KOPT-K1 (cell line): ENCODE measurements around the gene MNT.

Experiments used
- H3K27ac ChIP-seq: fragments of 200-600 bp; sonication (generic); 2 replicates; pipeline ENCODE4 v1.5.1; 2016; ENCODE audit warnings: antibody characterized with exemption, mild to moderate bottlenecking, low read depth, low read length; ENCODE audit not compliant: poor library complexity, severe bottlenecking
- H3K36me3 ChIP-seq: fragments of 200-600 bp; sonication (generic); 2 replicates; pipeline ENCODE4 v1.5.1; 2017; ENCODE audit warnings: antibody characterized with exemption, mild to moderate bottlenecking, low read length, moderate library complexity; ENCODE audit not compliant: insufficient read depth
- H3K9me3 ChIP-seq: fragments of 200-600 bp; sonication (generic); 2 replicates; pipeline ENCODE4 v1.5.1; 2017; ENCODE audit warnings: antibody characterized with exemption, low read length, mild to moderate bottlenecking; ENCODE audit not compliant: insufficient read depth, poor library complexity, severe bottlenecking

Gene MNT

DNA sequence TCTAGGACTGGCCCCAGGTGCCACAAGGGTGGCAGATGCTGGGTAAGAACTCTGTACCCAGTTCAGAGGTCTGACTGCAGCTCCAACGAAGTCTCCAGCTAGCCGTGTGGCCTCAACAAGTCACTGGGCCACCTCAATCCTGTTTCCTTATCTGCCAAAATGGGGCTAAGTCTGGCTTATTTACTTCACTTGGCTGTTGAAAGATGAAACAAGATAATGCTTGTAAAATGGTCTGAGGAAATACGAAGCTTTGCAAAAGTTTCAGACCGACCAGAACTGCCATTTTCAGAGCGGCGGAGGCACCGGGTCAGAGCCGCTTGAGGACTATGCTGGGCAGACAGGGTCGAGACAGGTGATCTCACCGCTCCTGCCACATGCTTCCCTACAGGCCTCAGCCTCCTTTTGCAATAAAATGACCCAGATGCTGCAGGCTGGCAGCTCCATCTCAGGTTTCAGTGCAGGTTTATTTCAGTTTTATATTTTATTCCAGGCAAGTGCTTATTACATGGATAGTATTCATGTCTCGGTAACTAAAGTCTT, 17.2 kb downstream of the MNT start:
- no peaks in the 10 kb centered on the region for H3K9me3 ChIP-seq
- H3K27ac ChIP-seq, result no peak overlapping the region
- H3K36me3 ChIP-seq, result peaks cover 29% of the 10 kb centered on the region; the same call in 1 of the 2 replicates

- H3K36me3 ChIP-seq, result peaks cover 53% of the 10 kb centered on the region
- no peak overlapping the region for H3K27ac ChIP-seq
- H3K9me3 ChIP-seq, result no peaks in the 10 kb centered on the region
These were observed 19.8 kb downstream of the MNT start for GRCh38 chr17:2380950-2381649.

DNA sequence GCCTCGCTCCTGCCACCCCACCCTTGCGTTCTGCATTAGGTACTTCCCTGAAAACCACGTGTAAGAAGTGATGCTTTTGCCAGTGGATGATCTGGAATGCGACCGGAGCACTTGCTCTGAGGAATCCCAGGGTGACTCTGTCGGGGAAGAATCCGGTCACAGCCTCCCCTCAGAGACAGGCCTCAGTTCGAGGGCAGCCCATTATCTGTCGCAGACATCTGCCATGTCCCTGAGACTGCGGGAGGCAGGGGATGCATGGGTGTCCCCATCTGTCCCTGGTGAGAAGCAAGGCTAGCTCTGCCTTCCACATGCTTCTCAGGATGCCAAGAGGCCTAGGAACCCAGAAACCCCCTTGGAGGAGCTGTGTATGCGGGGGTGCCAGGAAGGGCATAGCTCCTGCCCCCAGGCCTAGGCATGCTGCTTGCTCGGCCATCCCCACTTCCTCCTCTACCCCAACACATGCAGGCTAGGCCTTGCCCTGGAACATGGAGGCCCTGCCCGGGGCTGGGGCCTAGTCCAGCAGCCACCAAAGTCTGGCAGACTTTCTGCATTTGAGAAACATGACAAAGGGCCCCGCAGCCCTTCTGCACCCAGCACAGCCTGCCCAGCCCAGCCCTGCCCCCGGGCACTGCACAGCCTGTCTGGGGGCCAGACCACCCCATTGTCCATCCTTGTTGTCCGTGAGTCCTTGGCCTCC, 20.5 kb downstream of the MNT start:
- H3K36me3 ChIP-seq, result peaks cover 60% of the 10 kb centered on the region
- no peaks in the 10 kb centered on the region for H3K9me3 ChIP-seq
- H3K27ac ChIP-seq, result no peak overlapping the region

GRCh38 chr17:2379489-2380225, 21.2 kb downstream of the MNT start:
- no peak overlapping the region for H3K27ac ChIP-seq
- H3K36me3 ChIP-seq, result peaks cover 67% of the 10 kb centered on the region
- H3K9me3 ChIP-seq, result no peaks in the 10 kb centered on the region

GRCh38 chr17:2378905-2379304, 22.0 kb downstream of the MNT start:
- H3K9me3 ChIP-seq, result no peaks in the 10 kb centered on the region
- no peak overlapping the region for H3K27ac ChIP-seq
- peaks cover 71% of the 10 kb centered on the region for H3K36me3 ChIP-seq

DNA sequence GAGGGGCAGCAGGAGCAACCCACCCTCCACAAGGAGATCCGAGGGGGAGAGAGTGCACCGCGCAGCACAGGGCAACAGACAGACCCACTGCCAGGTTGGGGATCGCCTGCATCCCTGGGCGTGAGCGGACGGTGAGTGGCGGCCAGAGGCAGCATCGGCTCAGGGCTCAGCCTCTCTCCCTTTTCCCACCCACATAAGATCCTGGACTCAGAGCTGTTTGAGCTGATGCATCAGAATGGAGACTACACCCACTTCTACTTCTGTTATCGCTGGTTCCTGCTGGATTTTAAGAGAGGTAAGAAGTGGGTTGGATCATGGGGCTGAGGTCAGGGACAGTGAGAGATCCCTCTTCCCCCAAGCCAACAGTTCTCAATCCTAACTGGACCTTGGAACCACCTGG, 23.2 kb downstream of the MNT start:
- H3K9me3 ChIP-seq, result no peaks in the 10 kb centered on the region
- peaks cover 83% of the 10 kb centered on the region for H3K36me3 ChIP-seq
- H3K27ac ChIP-seq, result no peak overlapping the region

GRCh38 chr17:2376107-2376506, 24.8 kb downstream of the MNT start:
- Histone ChIP-seq H3K27ac (no peak overlapping the region), H3K36me3 (peaks cover 90% of the 10 kb centered on the region)

DNA sequence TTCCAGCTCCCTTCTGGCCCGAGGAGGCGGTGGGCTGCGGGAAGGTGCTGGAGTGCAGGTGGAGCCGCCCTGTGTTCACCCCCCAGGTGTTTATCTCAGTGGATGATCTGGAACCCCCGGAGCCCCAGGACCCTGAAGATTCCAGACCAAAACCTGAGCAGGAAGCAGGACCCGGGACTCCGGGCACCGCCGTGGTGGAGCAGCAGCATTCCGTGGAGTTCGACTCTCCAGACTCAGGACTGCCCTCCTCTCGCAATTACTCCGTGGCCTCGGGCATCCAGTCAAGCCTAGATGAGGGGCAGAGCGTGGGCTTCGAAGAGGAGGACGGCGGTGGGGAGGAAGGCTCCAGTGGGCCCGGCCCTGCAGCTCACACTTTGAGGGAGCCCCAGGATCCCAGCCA, 25.5 kb downstream of the MNT start:
- Histone ChIP-seq H3K36me3 (peaks cover 90% of the 10 kb centered on the region), H3K9me3 (no peaks in the 10 kb centered on the region), H3K27ac (no peak overlapping the region)

More at GRCh38 chr17:2376107-2376506, 24.8 kb downstream of the MNT start:
- no peaks in the 10 kb centered on the region for H3K9me3 ChIP-seq

DNA sequence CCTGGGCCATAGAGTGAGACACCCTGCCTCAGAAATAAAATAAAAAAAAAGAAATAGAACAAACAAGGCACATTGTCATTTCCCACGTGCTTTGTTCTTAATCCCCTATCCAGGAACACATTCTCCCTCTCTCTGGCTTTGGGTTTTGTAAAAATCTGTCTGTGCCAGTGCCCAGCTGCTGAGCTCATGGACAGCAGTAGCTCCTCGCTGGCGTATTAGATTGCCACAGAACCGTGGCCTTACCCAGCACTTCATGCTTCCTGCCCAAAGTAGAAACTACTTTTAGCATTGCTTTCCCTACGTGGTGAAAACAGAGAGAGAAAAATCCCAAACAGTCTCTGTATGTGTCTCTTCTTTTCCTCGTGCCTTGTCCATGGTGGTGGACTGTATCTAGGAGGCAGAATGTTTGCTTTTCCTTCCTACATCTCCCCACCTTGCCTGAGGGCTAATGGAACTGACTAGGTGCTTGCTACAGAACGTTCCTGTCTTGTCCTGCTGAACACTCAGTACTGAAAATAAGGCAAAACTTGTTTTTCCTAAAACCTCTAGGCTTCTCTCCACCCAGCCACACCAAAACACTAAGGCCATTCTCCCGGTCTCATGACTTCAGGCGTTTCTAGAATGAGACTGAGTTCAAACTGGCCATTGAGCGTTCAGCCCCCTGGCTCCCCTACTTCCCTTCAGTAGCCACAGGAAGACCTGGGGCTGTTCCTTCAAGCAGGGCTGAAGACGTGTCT, 26.1 kb downstream of the MNT start:
- Histone ChIP-seq H3K27ac (no peak overlapping the region), H3K9me3 (no peaks in the 10 kb centered on the region), H3K36me3 (peaks cover 90% of the 10 kb centered on the region)

- Histone ChIP-seq H3K27ac (no peak overlapping the region), H3K9me3 (no peaks in the 10 kb centered on the region), H3K36me3 (peaks cover 77% of the 10 kb centered on the region)
These were observed 27.7 kb downstream of the MNT start for GRCh38 chr17:2373179-2373578.

GRCh38 chr17:2372681-2373080, 28.2 kb downstream of the MNT start:
- peaks cover 73% of the 10 kb centered on the region for H3K36me3 ChIP-seq
- H3K27ac ChIP-seq, result no peak overlapping the region
- H3K9me3 ChIP-seq, result no peaks in the 10 kb centered on the region

DNA sequence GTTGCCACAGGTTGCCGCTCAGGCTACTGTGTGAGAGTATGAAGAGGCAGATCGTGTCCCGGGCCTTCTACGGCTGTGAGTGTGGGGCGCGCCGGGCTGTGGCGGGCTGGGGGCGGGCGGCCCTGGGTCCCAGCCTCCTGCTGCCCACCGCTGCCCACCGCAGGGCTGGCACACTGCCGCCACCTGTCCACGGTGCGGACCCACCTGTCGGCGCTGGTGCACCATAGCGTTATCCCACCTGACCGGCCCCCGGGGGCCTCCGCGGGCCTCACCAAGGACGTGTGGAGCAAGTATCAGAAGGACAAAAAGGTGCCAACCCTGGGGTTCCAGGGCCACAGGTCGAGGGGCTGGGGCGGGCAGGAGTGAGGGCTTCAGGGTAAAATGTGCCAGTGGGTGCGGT, 28.7 kb downstream of the MNT start:
- no peak overlapping the region for H3K27ac ChIP-seq
- peaks cover 73% of the 10 kb centered on the region for H3K36me3 ChIP-seq
- H3K9me3 ChIP-seq, result no peaks in the 10 kb centered on the region

- no peak overlapping the region for H3K27ac ChIP-seq
- peaks cover 69% of the 10 kb centered on the region for H3K36me3 ChIP-seq
These were observed 29.4 kb downstream of the MNT start for GRCh38 chr17:2371183-2372130.

DNA sequence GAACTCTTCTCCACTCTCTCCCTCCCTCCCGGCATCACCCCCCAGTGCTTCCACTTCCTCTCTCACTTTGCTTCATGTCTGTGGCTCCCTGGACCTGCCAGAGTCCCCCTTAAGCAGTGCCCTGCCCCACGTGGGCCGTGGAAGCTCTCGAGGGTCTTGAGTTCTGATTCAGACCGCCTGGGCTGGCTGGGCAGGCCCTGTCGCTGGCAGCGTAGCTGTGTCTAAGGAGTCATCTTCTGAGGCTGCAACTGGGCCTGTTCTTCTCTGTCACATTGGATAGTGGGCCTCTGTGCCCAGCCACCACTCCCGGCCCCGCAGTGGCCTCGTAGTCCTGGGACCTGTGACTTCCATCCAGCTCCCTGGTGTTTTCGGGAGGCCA, 30.7 kb downstream of the MNT start:
- no peak overlapping the region for H3K27ac ChIP-seq
- no peaks in the 10 kb centered on the region for H3K9me3 ChIP-seq
- H3K36me3 ChIP-seq, result peaks cover 66% of the 10 kb centered on the region; the same call in 1 of the 2 replicates

More at GRCh38 chr17:2371183-2372130, 29.4 kb downstream of the MNT start:
- no peaks in the 10 kb centered on the region for H3K9me3 ChIP-seq
